Tibial nerve (tissue), 4 donors: ENCODE measurements around the gene CALHM5. TPM values are rescaled to one million over a fixed set of nuclear protein-coding genes. Genes with fewer than 3 reads are reported as not detected.
A peak's percentile ranks its signal among the peaks of the same experiment; 100 is the strongest.

Experiments used
- DNase-seq, 2 donors: peaks; one replicate each; pipeline ENCODE4 v3.0.0-alpha.2; 2019; ENCODE audit warnings: low spot score in 2 of 2
- H3K27ac ChIP-seq, 4 donors: fragments of 200-600 bp; sonication (generic) in 3 of 4; one replicate each; pipeline ENCODE4 v1.5.1; 2017 to 2019; ENCODE audit warnings: mild to moderate bottlenecking in 1 of 4
- H3K27me3 ChIP-seq, 2 donors: fragments of 200-600 bp; sonication (generic) in 1 of 2; one replicate each; pipeline versions ENCODE4 v1.5.1 to v1.6.0; 2017 to 2019
- H3K36me3 ChIP-seq, 3 donors: fragments of 200-600 bp; sonication (generic); one replicate each; pipeline ENCODE4 v1.5.1; 2018 to 2019
- H3K4me1 ChIP-seq, 4 donors: fragments of 200-600 bp; sonication (generic) in 3 of 4; one replicate each; pipeline ENCODE4 v1.5.1; 2017 to 2019
- H3K4me3 ChIP-seq, 4 donors: fragments of 200-600 bp; sonication (generic) in 3 of 4; one replicate each; pipeline ENCODE4 v1.5.1; 2017 to 2019; ENCODE audit warnings: mild to moderate bottlenecking in 1 of 4, moderate library complexity in 1 of 4
- H3K9me3 ChIP-seq, 4 donors: fragments of 200-600 bp; sonication (generic) in 3 of 4; one replicate each; pipeline ENCODE4 v1.5.1; 2017 to 2019
- EP300 ChIP-seq, 2 donors: sonication (generic); formaldehyde crosslinking; IDR thresholded peaks; one replicate each; pipeline ENCODE4 v1.6.1; 2017; ENCODE audit warnings: antibody characterized with exemption in 2 of 2, mild to moderate bottlenecking in 1 of 2
- POLR2A ChIP-seq, 2 donors: fragments of 450-650 bp; IDR thresholded peaks; one replicate each; pipeline ENCODE4 v1.6.1; 2017; ENCODE audit warnings: antibody characterized with exemption in 2 of 2, mild to moderate bottlenecking in 2 of 2, moderate library complexity in 2 of 2
- WGBS, 2 donors: methylation state at CpG; one replicate each; pipeline ENCODE4 v1.1.5; 2018; 5-methylcytosine and 5-hydroxymethylcytosine counted together
- total RNA-seq, 4 donors: library from RNA; depleted of rRNA; stranded (reverse); fragments of >200 nt; gene quantifications; one replicate each; pipeline ENCODE4 v1.1.0, GENCODE V29; 2016
- TF ChIP-seq, protein P1 (sequence below), 5 experiments: fragments of 200-600 bp in 3 of 5; fragments of 450-650 bp in 2 of 5; sonication (generic) in 3 of 5; IDR thresholded peaks; one replicate each; pipeline ENCODE4 v1.5.1; 2016 to 2019; ENCODE audit warnings: antibody characterized with exemption in 5 of 5, mild to moderate bottlenecking in 3 of 5, moderate library complexity in 2 of 5

The CALHM5 gene
- total RNA-seq, 4 donors from 2014 or later: 4.5 to 5.7 (median 5.0) TPM

DNA sequence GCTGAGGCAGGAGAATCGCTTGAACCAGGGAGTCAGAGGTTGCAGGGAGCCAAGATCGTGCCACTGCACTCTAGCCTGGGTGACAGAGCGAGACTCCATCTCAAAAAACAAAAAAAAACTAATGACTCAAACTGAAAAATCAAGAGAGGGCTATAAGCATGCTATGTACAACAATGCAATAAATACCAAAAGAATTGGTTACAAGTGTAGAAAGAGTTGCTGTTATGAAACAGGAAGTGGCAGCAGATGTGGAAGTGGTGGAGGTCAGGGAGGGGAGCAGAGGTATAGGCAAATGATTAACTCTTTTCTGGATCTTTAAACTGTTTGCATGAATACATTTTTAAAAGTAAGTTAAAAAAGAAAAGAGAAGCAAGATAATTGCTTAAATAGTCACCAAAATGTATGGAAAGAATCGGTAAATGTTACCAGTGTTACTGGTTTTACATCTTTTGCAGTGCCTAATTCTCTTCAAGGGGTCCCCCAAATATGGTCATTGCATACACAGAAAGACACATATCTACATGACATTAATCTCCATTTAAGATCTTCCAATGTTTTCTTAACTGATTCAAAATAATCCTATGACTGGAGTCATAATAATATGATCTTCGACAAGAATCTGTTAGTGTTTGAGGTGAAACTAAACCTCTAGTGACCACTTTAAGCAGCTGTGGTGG lies 35.3 kb upstream of the CALHM5 start:
- Histone ChIP-seq H3K4me3 (no peak overlapping the region), H3K9me3 (no peaks in the 10 kb centered on the region), H3K36me3 (no peaks in the 10 kb centered on the region), H3K27me3 (no peaks in the 10 kb centered on the region), H3K4me1 (no peaks in the 10 kb centered on the region), H3K27ac (no peak overlapping the region)
- 63 to 76% methylated on average over 5 of the region's 5 CpGs for WGBS, 2 donors
- TF ChIP-seq, protein P1, sequence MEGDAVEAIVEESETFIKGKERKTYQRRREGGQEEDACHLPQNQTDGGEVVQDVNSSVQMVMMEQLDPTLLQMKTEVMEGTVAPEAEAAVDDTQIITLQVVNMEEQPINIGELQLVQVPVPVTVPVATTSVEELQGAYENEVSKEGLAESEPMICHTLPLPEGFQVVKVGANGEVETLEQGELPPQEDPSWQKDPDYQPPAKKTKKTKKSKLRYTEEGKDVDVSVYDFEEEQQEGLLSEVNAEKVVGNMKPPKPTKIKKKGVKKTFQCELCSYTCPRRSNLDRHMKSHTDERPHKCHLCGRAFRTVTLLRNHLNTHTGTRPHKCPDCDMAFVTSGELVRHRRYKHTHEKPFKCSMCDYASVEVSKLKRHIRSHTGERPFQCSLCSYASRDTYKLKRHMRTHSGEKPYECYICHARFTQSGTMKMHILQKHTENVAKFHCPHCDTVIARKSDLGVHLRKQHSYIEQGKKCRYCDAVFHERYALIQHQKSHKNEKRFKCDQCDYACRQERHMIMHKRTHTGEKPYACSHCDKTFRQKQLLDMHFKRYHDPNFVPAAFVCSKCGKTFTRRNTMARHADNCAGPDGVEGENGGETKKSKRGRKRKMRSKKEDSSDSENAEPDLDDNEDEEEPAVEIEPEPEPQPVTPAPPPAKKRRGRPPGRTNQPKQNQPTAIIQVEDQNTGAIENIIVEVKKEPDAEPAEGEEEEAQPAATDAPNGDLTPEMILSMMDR (IDR thresholded peaks at IDR 0.05): no peak
- TF ChIP-seq EP300 (IDR thresholded peaks at IDR 0.05) (peak in 1 of 2 donors; percentile 19), POLR2A (IDR thresholded peaks at IDR 0.05) (no peak)
- no peak for DNase-seq

DNA sequence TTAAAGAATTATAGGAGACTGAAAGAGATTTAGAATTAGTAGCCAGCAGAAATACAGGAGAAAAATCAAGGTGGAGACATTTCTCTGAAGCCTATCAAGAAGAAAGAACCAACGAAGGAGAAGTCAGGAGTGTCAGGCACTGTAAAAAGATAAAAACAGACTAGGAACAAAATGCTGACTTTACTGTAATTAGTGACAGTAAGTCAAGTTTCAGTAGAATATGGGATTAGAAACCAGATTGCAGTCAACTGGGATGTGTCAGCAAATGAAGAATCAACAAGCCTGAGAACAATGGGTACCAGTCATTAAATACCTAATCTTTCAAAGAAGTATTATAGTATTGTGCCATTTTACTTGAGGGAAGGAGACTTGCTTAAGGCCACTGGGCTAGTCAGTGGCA lies 28.7 kb upstream of the CALHM5 start:
- Histone ChIP-seq H3K36me3 (no peaks in the 10 kb centered on the region), H3K27me3 (no peaks in the 10 kb centered on the region), H3K27ac (no peak overlapping the region), H3K4me1 (no peaks in the 10 kb centered on the region), H3K9me3 (no peaks in the 10 kb centered on the region), H3K4me3 (no peak overlapping the region)
- WGBS, 2 donors: 75 to 76% methylated on average over 1 of the region's 1 CpG
- no peak for DNase-seq
- no peak for TF ChIP-seq POLR2A (IDR thresholded peaks at IDR 0.05)
- TF ChIP-seq, protein P1 (IDR thresholded peaks at IDR 0.05): no peak
- no peak for TF ChIP-seq EP300 (IDR thresholded peaks at IDR 0.05)

DNA sequence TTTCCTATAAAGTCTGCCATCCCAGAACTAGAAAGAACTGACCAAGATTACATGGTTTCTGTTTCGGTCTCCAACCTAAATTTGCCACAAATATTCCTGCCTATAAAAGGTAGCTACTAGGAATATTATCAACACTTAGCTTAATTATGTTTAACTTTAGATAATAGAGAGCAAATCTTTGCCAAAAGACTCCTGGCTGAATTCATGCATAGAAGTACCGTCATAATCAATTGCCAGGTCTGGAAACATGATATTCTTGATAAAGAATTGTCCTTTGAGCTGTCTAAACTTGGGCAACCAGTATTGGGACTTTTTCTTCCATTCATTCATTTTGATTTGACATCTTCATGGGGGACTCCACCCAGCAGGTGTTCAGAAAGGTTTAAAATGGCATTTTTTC lies 27.8 kb upstream of the CALHM5 start:
- Histone ChIP-seq H3K36me3 (no peaks in the 10 kb centered on the region), H3K4me1 (no peaks in the 10 kb centered on the region), H3K27me3 (no peaks in the 10 kb centered on the region), H3K9me3 (no peaks in the 10 kb centered on the region), H3K27ac (no peak overlapping the region), H3K4me3 (no peak overlapping the region)
- TF ChIP-seq, protein P1 (IDR thresholded peaks at IDR 0.05): no peak
- no peak for TF ChIP-seq POLR2A (IDR thresholded peaks at IDR 0.05)
- no peak for TF ChIP-seq EP300 (IDR thresholded peaks at IDR 0.05)
- no peak for DNase-seq
- 90% methylated on average over 2 of the region's 2 CpGs for WGBS, 2 donors

DNA sequence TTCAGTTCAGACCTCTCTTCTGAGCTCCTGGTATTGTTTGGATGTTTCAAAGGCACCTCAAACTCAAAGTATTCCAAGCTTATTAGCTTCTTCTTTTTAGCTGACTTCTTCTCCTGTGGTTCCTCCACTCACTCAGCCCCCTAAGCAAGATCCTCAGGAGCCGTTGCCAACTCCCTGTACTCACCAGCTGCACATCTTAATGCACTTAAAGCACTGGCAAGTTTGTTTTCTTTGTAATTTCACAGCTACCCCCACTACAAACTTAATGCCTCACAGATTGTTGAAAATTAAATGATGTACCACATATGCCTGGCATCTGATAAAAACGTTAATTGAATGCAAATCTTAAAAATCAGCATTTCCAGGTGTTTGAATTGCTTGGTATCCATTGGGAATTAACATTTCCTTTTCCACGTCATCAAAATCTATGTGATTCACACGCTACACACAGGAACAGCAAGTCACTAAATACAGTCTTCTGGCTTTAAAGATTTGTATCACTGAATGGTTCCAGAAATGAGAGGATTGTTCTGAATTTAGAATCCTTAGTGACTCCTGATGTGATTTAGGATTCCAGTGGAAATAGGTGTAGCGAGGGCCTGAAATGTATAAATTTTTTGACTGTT lies 25.8 kb upstream of the CALHM5 start:
- 61 to 62% methylated on average over 5 of the region's 5 CpGs for WGBS, 2 donors
- no peaks in the 10 kb centered on the region for H3K4me1 ChIP-seq
- DNase-seq: no peak
- TF ChIP-seq POLR2A (IDR thresholded peaks at IDR 0.05) (no peak), EP300 (IDR thresholded peaks at IDR 0.05) (no peak)
- TF ChIP-seq, protein P1 (IDR thresholded peaks at IDR 0.05): no peak
- no peak overlapping the region for H3K4me3 ChIP-seq
- H3K9me3 ChIP-seq: no peaks in the 10 kb centered on the region
- no peaks in the 10 kb centered on the region for H3K27me3 ChIP-seq
- no peak overlapping the region for H3K27ac ChIP-seq
- H3K36me3 ChIP-seq: no peaks in the 10 kb centered on the region

DNA sequence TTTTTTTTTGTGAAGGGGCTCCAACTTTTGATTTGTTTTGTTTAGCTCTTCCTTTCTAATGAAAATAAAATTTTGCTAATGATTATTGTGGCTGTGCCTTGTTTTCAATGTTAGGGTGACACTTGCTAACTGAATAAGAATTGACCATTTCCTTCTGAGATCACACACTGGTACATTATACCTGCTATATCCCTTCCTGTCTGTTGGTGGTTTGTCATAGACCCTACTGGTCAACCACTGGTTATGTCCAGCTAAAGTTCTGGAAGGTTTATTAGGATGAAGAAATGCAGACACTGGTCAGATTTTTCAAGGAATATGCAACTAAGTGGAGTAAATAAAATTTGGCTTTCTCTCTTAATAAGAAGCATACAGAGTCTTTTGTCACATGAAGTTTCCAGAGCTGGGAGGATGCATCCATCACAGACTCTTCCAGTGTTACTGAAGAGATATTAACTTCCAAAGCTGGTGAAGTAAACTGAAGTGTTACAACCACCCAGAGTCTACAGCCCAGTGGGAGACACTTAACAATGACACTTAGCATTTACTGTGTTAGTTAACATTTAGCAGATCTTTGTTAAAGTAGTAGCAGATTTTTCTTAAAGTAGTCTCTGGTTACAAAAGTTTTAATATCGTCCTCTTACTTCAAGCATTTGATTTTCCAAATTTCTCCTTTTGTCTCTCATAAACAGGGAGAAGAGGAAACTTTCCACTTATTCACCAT lies 19.7 kb upstream of the CALHM5 start:
- Histone ChIP-seq H3K36me3 (no peaks in the 10 kb centered on the region), H3K27me3 (no peaks in the 10 kb centered on the region), H3K9me3 (no peaks in the 10 kb centered on the region), H3K4me3 (no peak overlapping the region), H3K4me1 (no peaks in the 10 kb centered on the region), H3K27ac (no peak overlapping the region)
- DNase-seq: no peak
- TF ChIP-seq POLR2A (IDR thresholded peaks at IDR 0.05) (no peak), EP300 (IDR thresholded peaks at IDR 0.05) (no peak)
- TF ChIP-seq, protein P1 (IDR thresholded peaks at IDR 0.05): no peak
- WGBS, 2 donors: 80 to 81% methylated on average over 1 of the region's 1 CpG
